Measurements from ENCODE around the gene REV3L. TPM values are rescaled to one million over a fixed set of nuclear protein-coding genes. Genes with fewer than 3 reads are reported as not detected.
"Not testable (repeated sequence)": the region's sequence is repeated elsewhere in the genome, so short reads cannot be mapped to it uniquely, and the experiment has no call there.

The REV3L gene
- total RNA-seq, 1 donor = 19.9 TPM

- Histone ChIP-seq H3K9me3 (ENCODE audit: low read depth, low read length) (peaks cover 21% of the 10 kb centered on the region), H3K27me3 (ENCODE audit: insufficient read depth, low read length) (no peaks in the 10 kb centered on the region)
These were observed 208.3 kb downstream of the REV3L start for GRCh38 chr6:111274593-111275217.

GRCh38 chr6:111270121-111270520, 212.9 kb downstream of the REV3L start:
- Histone ChIP-seq H3K4me1 (ENCODE audit: insufficient read depth, low read length) (no peaks in the 10 kb centered on the region), H3K4me3 (ENCODE audit: low read length) (no peak overlapping the region), H3K27me3 (ENCODE audit: insufficient read depth, low read length) (no peaks in the 10 kb centered on the region), H3K9me3 (ENCODE audit: low read depth, low read length) (peaks cover 21% of the 10 kb centered on the region)

More at GRCh38 chr6:111274593-111275217, 208.3 kb downstream of the REV3L start:
- H3K4me3 ChIP-seq (ENCODE audit: low read length) = no peak overlapping the region
- H3K4me1 ChIP-seq (ENCODE audit: insufficient read depth, low read length) = no peaks in the 10 kb centered on the region

- no peaks in the 10 kb centered on the region for H3K4me1 ChIP-seq (ENCODE audit: insufficient read depth, low read length)
- no peaks in the 10 kb centered on the region for H3K27me3 ChIP-seq (ENCODE audit: insufficient read depth, low read length)
- no peak overlapping the region for H3K4me3 ChIP-seq (ENCODE audit: low read length)
- H3K9me3 ChIP-seq (ENCODE audit: low read depth, low read length) = peaks cover 14% of the 10 kb centered on the region
These were observed 213.5 kb downstream of the REV3L start for GRCh38 chr6:111269401-111269970.

GRCh38 chr6:111267764-111268333, 215.2 kb downstream of the REV3L start:
- no peaks in the 10 kb centered on the region for H3K27me3 ChIP-seq (ENCODE audit: insufficient read depth, low read length)

GRCh38 chr6:111266276-111266675, 216.7 kb downstream of the REV3L start:
- Histone ChIP-seq H3K4me1 (ENCODE audit: insufficient read depth, low read length) (peaks cover 7% of the 10 kb centered on the region), H3K27me3 (ENCODE audit: insufficient read depth, low read length) (no peaks in the 10 kb centered on the region), H3K4me3 (ENCODE audit: low read length) (no peak overlapping the region), H3K9me3 (ENCODE audit: low read depth, low read length) (no peaks in the 10 kb centered on the region)

More at GRCh38 chr6:111267764-111268333, 215.2 kb downstream of the REV3L start:
- H3K4me1 ChIP-seq (ENCODE audit: insufficient read depth, low read length) = peaks cover 1% of the 10 kb centered on the region
- no peaks in the 10 kb centered on the region for H3K9me3 ChIP-seq (ENCODE audit: low read depth, low read length)
- H3K4me3 ChIP-seq (ENCODE audit: low read length) = no peak overlapping the region

- Histone ChIP-seq H3K4me1 (ENCODE audit: insufficient read depth, low read length) (peaks cover 9% of the 10 kb centered on the region), H3K4me3 (ENCODE audit: low read length) (no peak overlapping the region), H3K9me3 (ENCODE audit: low read depth, low read length) (no peaks in the 10 kb centered on the region), H3K27me3 (ENCODE audit: insufficient read depth, low read length) (no peaks in the 10 kb centered on the region)
These were observed 217.2 kb downstream of the REV3L start for GRCh38 chr6:111265842-111266241.

GRCh38 chr6:111263837-111264236, 219.2 kb downstream of the REV3L start:
- Histone ChIP-seq H3K9me3 (ENCODE audit: low read depth, low read length) (no peaks in the 10 kb centered on the region), H3K27me3 (ENCODE audit: insufficient read depth, low read length) (no peaks in the 10 kb centered on the region), H3K4me1 (ENCODE audit: insufficient read depth, low read length) (peaks cover 26% of the 10 kb centered on the region), H3K4me3 (ENCODE audit: low read length) (no peak overlapping the region)

- Histone ChIP-seq H3K4me3 (ENCODE audit: low read length) (no peak overlapping the region), H3K27me3 (ENCODE audit: insufficient read depth, low read length) (no peaks in the 10 kb centered on the region), H3K9me3 (ENCODE audit: low read depth, low read length) (no peaks in the 10 kb centered on the region), H3K4me1 (ENCODE audit: insufficient read depth, low read length) (peaks cover 29% of the 10 kb centered on the region)
These were observed 222.3 kb downstream of the REV3L start for GRCh38 chr6:111260570-111261298.

- Histone ChIP-seq H3K9me3 (ENCODE audit: low read depth, low read length) (no peaks in the 10 kb centered on the region), H3K27me3 (ENCODE audit: insufficient read depth, low read length) (no peaks in the 10 kb centered on the region), H3K4me3 (ENCODE audit: low read length) (peak overlapping the region; percentile 80), H3K4me1 (ENCODE audit: insufficient read depth, low read length) (peaks cover 29% of the 10 kb centered on the region)
These were observed 223.8 kb downstream of the REV3L start for GRCh38 chr6:111259089-111259831.

- Histone ChIP-seq H3K9me3 (ENCODE audit: low read depth, low read length) (no peaks in the 10 kb centered on the region), H3K4me3 (ENCODE audit: low read length) (no peak overlapping the region), H3K27me3 (ENCODE audit: insufficient read depth, low read length) (no peaks in the 10 kb centered on the region), H3K4me1 (ENCODE audit: insufficient read depth, low read length) (peaks cover 29% of the 10 kb centered on the region)
These were observed 224.4 kb downstream of the REV3L start for GRCh38 chr6:111258615-111259088.

- H3K4me3 ChIP-seq (ENCODE audit: low read length) = no peak overlapping the region
- H3K9me3 ChIP-seq (ENCODE audit: low read depth, low read length) = no peaks in the 10 kb centered on the region
- peaks cover 29% of the 10 kb centered on the region for H3K4me1 ChIP-seq (ENCODE audit: insufficient read depth, low read length)
- H3K27me3 ChIP-seq (ENCODE audit: insufficient read depth, low read length) = no peaks in the 10 kb centered on the region
These were observed 225.0 kb downstream of the REV3L start for GRCh38 chr6:111258010-111258409.

- Histone ChIP-seq H3K4me1 (ENCODE audit: insufficient read depth, low read length) (peaks cover 22% of the 10 kb centered on the region), H3K27me3 (ENCODE audit: insufficient read depth, low read length) (no peaks in the 10 kb centered on the region), H3K9me3 (ENCODE audit: low read depth, low read length) (no peaks in the 10 kb centered on the region), H3K4me3 (ENCODE audit: low read length) (no peak overlapping the region)
These were observed 226.4 kb downstream of the REV3L start for GRCh38 chr6:111256646-111257045.

- H3K4me1 ChIP-seq (ENCODE audit: insufficient read depth, low read length) = peaks cover 20% of the 10 kb centered on the region
- H3K9me3 ChIP-seq (ENCODE audit: low read depth, low read length); H3K27me3 ChIP-seq (ENCODE audit: insufficient read depth, low read length); H3K4me3 ChIP-seq (ENCODE audit: low read length): not testable (repeated sequence)
These were observed 227.2 kb downstream of the REV3L start for GRCh38 chr6:111255838-111256237.

- Histone ChIP-seq H3K27me3 (ENCODE audit: insufficient read depth, low read length) (no peaks in the 10 kb centered on the region), H3K4me3 (ENCODE audit: low read length) (no peak overlapping the region), H3K9me3 (ENCODE audit: low read depth, low read length) (no peaks in the 10 kb centered on the region), H3K4me1 (ENCODE audit: insufficient read depth, low read length) (peaks cover 9% of the 10 kb centered on the region)
These were observed 228.2 kb downstream of the REV3L start for GRCh38 chr6:111254779-111255166.

Data from mononuclear cell (primary cell).